ENCODE data around the gene TTC7B. TPM values are rescaled to one million over a fixed set of nuclear protein-coding genes. Genes with fewer than 3 reads are reported as not detected.

The TTC7B gene
- total and polyA plus RNA-seq, 2 of the 8 experiments (the other 6 are each of a cell fraction or from before 2014, with no cell fraction given) = 23.7 to 34.0 TPM

GRCh38 chr14:90663140-90663539, 153.1 kb downstream of the TTC7B start (continued):
- no peak for TF ChIP-seq CHD7 (IDR thresholded peaks at IDR 0.05; ENCODE audit: insufficient replicate concordance, low read length)
- no peak for TF ChIP-seq HDAC2 (IDR thresholded peaks at IDR 0.05; ENCODE audit: borderline replicate concordance in 1 of 2, low read depth in 2 of 2, low read length in 2 of 2)
- no peak for TF ChIP-seq POLR2AphosphoS5 (IDR thresholded peaks at IDR 0.05; ENCODE audit: low read depth, low read length)
- no peak for TF ChIP-seq RNF2 (IDR thresholded peaks at IDR 0.05; ENCODE audit: borderline replicate concordance, low read depth, low read length, missing control alignments, poor library complexity, severe bottlenecking)
- TF ChIP-seq KDM1A (IDR thresholded peaks at IDR 0.05; ENCODE audit: borderline replicate concordance, low read length) = no peak
- TF ChIP-seq, protein P1, sequence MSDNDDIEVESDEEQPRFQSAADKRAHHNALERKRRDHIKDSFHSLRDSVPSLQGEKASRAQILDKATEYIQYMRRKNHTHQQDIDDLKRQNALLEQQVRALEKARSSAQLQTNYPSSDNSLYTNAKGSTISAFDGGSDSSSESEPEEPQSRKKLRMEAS (IDR thresholded peaks at IDR 0.05) = no peak
- no peak for TF ChIP-seq SIX5 (IDR thresholded peaks at IDR 0.05; ENCODE audit: low read depth, low read length)
